GM23338 (cell line): ENCODE measurements around the gene PLCXD3. TPM values are rescaled to one million over a fixed set of nuclear protein-coding genes. Genes with fewer than 3 reads are reported as not detected.

Experiments
- ATAC-seq: fragments of 200-7000 bp; cut with Tn5 transposase; 3 replicates; pipeline ENCODE4 v1.9.1; 2020
- DNase-seq: peaks from one replicate; pipeline ENCODE4 v3.0.0-alpha.2; 2015; ENCODE audit warnings: low spot score
- H2AFZ ChIP-seq: fragments of 200-600 bp; sonication (generic); 2 replicates; pipeline ENCODE4 v1.8.0; 2016; ENCODE audit warnings: antibody characterized with exemption, mild to moderate bottlenecking, moderate library complexity
- H3F3A ChIP-seq: fragments of 200-600 bp; sonication (generic); replicated peaks from 2 replicates; pipeline ENCODE4 v1.8.0; 2017; ENCODE audit warnings: antibody characterized with exemption, mixed run types, low read depth
- H3K27ac ChIP-seq: fragments of 200-600 bp; sonication (generic); 2 replicates; pipeline ENCODE4 v1.6.1; 2016; ENCODE audit warnings: low read depth
- H3K27me3 ChIP-seq: fragments of 200-600 bp; sonication (generic); 2 replicates; pipeline ENCODE4 v1.8.0; 2016; ENCODE audit warnings: mild to moderate bottlenecking, mixed run types, moderate library complexity; ENCODE audit not compliant: insufficient read depth
- H3K36me3 ChIP-seq: fragments of 200-600 bp; sonication (generic); 2 replicates; pipeline ENCODE4 v1.8.0; 2016; ENCODE audit warnings: mild to moderate bottlenecking; ENCODE audit not compliant: insufficient read depth
- H3K4me1 ChIP-seq: fragments of 200-600 bp; sonication (generic); 2 replicates; pipeline ENCODE4 v1.8.0; 2016; ENCODE audit warnings: mild to moderate bottlenecking, moderate library complexity; ENCODE audit not compliant: insufficient read depth
- H3K4me2 ChIP-seq: fragments of 200-600 bp; sonication (generic); 2 replicates; pipeline ENCODE4 v1.7.1; 2017; ENCODE audit warnings: mixed run types
- H3K4me3 ChIP-seq: fragments of 200-600 bp; sonication (generic); 2 replicates; pipeline ENCODE4 v1.6.1; 2016; ENCODE audit warnings: mixed run types
- H3K79me2 ChIP-seq: fragments of 200-600 bp; sonication (generic); replicated peaks from 2 replicates; pipeline ENCODE4 v1.8.0; 2017; ENCODE audit warnings: mild to moderate bottlenecking; ENCODE audit not compliant: insufficient read depth
- H3K9me2 ChIP-seq: fragments of 200-600 bp; sonication (generic); 2 replicates; pipeline ENCODE4 v1.8.0; 2017; ENCODE audit not compliant: insufficient read depth
- H4K20me1 ChIP-seq: fragments of 200-600 bp; sonication (generic); replicated peaks from 2 replicates; pipeline ENCODE4 v1.8.0; 2017; ENCODE audit warnings: mild to moderate bottlenecking; ENCODE audit not compliant: insufficient read depth
- H3K27ac Mint-ChIP-seq: 2 replicates; pipeline ENCODE4 v1.8.0; 2020; ENCODE audit warnings: inconsistent platforms, mild to moderate bottlenecking, moderate library complexity, mixed read lengths
- H3K27me3 Mint-ChIP-seq: 3 replicates; pipeline ENCODE4 v1.8.0; 2022; ENCODE audit warnings: low read depth, mild to moderate bottlenecking, moderate library complexity, mixed read lengths, inconsistent platforms; ENCODE audit not compliant: insufficient read depth, poor library complexity
- H3K36me3 Mint-ChIP-seq: 3 replicates; pipeline ENCODE4 v1.8.0; 2021; ENCODE audit warnings: low read depth, mild to moderate bottlenecking, inconsistent platforms, moderate library complexity, mixed read lengths
- H3K4me1 Mint-ChIP-seq: 3 replicates; pipeline ENCODE4 v1.8.0; 2020; ENCODE audit warnings: mild to moderate bottlenecking, inconsistent platforms, mixed read lengths
- H3K4me3 Mint-ChIP-seq: 3 replicates; pipeline ENCODE4 v1.8.0; 2021; ENCODE audit warnings: moderate library complexity, mild to moderate bottlenecking, inconsistent platforms, mixed read lengths
- H3K9me3 Mint-ChIP-seq: 3 replicates; pipeline ENCODE4 v1.8.0; 2020; ENCODE audit warnings: moderate library complexity, mild to moderate bottlenecking, inconsistent platforms, mixed read lengths
- CREB1 ChIP-seq: fragments of 250-450 bp; sonication (Bioruptor Pico); IDR thresholded peaks from 2 replicates; pipeline ENCODE4 v1.5.0; 2020; ENCODE audit warnings: low read depth, mild to moderate bottlenecking, moderate library complexity
- EZH2 ChIP-seq: fragments of 200-600 bp; sonication (generic); IDR thresholded peaks from one replicate; pipeline ENCODE4 v1.8.0; 2017; ENCODE audit warnings: antibody characterized with exemption, mild to moderate bottlenecking, low read depth; ENCODE audit not compliant: unreplicated experiment
- EZH2phosphoT487 ChIP-seq: fragments of 200-600 bp; sonication (generic); IDR thresholded peaks from one replicate; pipeline ENCODE4 v1.8.1; 2018; ENCODE audit warnings: antibody characterized with exemption; ENCODE audit not compliant: unreplicated experiment
- JUNB ChIP-seq: IDR thresholded peaks from one replicate; pipeline ENCODE4 v1.6.1; 2016; ENCODE audit warnings: antibody characterized with exemption; ENCODE audit not compliant: unreplicated experiment
- NANOG ChIP-seq: IDR thresholded peaks from 2 replicates; pipeline ENCODE4 v1.6.1; 2016; ENCODE audit warnings: antibody characterized with exemption, borderline replicate concordance
- POLR2AphosphoS5 ChIP-seq: IDR thresholded peaks from 2 replicates; pipeline ENCODE4 v1.6.1; 2016; ENCODE audit warnings: antibody characterized with exemption, low read depth
- STAT1 ChIP-seq: IDR thresholded peaks from one replicate; pipeline ENCODE4 v1.6.1; 2016; ENCODE audit warnings: antibody characterized with exemption; ENCODE audit not compliant: unreplicated experiment
- ZNF114 ChIP-seq: fragments of 250-450 bp; sonication (Bioruptor Pico); IDR thresholded peaks from 2 replicates; pipeline ENCODE4 v1.5.0; 2020; ENCODE audit warnings: mild to moderate bottlenecking, moderate library complexity
- ZNF331 ChIP-seq: fragments of 250-450 bp; sonication (Bioruptor Pico); IDR thresholded peaks from 2 replicates; pipeline ENCODE4 v1.5.0; 2020; ENCODE audit warnings: low read depth, mild to moderate bottlenecking, moderate library complexity
- polyA plus RNA-seq: library from polyadenylated mRNA; unstranded; fragments of >200 nt; fragmentation: Nextera tagmentation; extraction: Ambion mirVana; gene quantifications from 2 replicates; pipeline ENCODE4 v1.2.1, GENCODE V29; 2016
- total RNA-seq: library from RNA; depleted of rRNA; stranded (reverse); fragments of >200 nt; shearing (Covaris generic); gene quantifications from 2 replicates; pipeline ENCODE4 v1.2.3, GENCODE V29; 2014
- TF ChIP-seq, protein P1 (sequence below): IDR thresholded peaks from 2 replicates; pipeline ENCODE4 v1.6.1; 2016; ENCODE audit warnings: antibody characterized with exemption
- TF ChIP-seq, protein P2 (sequence below): IDR thresholded peaks from one replicate; pipeline ENCODE4 v1.6.1; 2018; ENCODE audit warnings: antibody characterized with exemption; ENCODE audit not compliant: unreplicated experiment
- TF ChIP-seq, protein P3 (sequence below): fragments of 250-450 bp; sonication (Bioruptor Pico); IDR thresholded peaks from 2 replicates; pipeline ENCODE4 v1.5.0; 2020; ENCODE audit warnings: mild to moderate bottlenecking, moderate library complexity
- TF ChIP-seq, protein P4 (sequence below), 2 experiments: fragments of 200-600 bp in 1 of 2; sonication (generic) in 1 of 2; conservative IDR thresholded peaks; 2 replicates each; pipeline versions ENCODE4 v1.5.1 to v1.6.1; 2016 to 2017; ENCODE audit warnings: antibody characterized with exemption in 2 of 2, low read depth in 2 of 2, mild to moderate bottlenecking in 2 of 2, moderate library complexity in 1 of 2

The PLCXD3 gene
- total and polyA plus RNA-seq, 2 experiments from 2014 or later, result 0.03 TPM

DNA sequence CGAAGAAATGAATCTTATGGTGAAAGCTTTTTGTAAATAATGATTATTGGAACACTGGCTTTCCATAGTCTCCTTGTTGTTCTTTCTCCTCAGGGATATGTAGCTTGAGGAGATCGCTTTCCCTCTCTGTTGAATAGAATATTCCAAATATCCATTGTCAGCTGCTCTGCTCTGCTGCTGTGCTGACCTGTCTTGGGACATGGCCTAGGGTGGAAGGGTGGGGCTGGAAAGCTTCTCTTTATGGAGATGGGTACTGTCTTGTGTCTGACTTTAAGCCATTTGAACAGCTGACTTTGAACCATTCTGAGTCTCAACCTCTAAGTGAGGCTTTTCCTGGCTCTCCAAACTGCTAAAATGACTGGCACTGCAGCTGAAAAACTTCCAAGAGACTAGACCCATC lies 135.8 kb downstream of the PLCXD3 start:
- Mint-ChIP-seq H3K9me3 (no peaks in the 10 kb centered on the region), H3K4me1 (no peaks in the 10 kb centered on the region), H3K27ac (no peak overlapping the region), H3K4me3 (no peak overlapping the region), H3K36me3 (no peaks in the 10 kb centered on the region), H3K27me3 (no peaks in the 10 kb centered on the region)
- Histone ChIP-seq H3K27ac (no peak overlapping the region), H3K4me2 (no peak overlapping the region), H3K4me1 (no peaks in the 10 kb centered on the region), H3F3A (no peaks in the 10 kb centered on the region), H2AFZ (no peak overlapping the region), H3K4me3 (no peak overlapping the region), H3K79me2 (no peaks in the 10 kb centered on the region), H3K9me2 (peaks cover 8% of the 10 kb centered on the region), H3K27me3 (no peaks in the 10 kb centered on the region), H4K20me1 (no peaks in the 10 kb centered on the region), H3K36me3 (no peaks in the 10 kb centered on the region)
- DNase-seq (no peak), ATAC-seq (no peak)
- no peak for TF ChIP-seq ZNF331
- TF ChIP-seq, protein P1, sequence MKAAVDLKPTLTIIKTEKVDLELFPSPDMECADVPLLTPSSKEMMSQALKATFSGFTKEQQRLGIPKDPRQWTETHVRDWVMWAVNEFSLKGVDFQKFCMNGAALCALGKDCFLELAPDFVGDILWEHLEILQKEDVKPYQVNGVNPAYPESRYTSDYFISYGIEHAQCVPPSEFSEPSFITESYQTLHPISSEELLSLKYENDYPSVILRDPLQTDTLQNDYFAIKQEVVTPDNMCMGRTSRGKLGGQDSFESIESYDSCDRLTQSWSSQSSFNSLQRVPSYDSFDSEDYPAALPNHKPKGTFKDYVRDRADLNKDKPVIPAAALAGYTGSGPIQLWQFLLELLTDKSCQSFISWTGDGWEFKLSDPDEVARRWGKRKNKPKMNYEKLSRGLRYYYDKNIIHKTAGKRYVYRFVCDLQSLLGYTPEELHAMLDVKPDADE, result no peak
- TF ChIP-seq, protein P2, sequence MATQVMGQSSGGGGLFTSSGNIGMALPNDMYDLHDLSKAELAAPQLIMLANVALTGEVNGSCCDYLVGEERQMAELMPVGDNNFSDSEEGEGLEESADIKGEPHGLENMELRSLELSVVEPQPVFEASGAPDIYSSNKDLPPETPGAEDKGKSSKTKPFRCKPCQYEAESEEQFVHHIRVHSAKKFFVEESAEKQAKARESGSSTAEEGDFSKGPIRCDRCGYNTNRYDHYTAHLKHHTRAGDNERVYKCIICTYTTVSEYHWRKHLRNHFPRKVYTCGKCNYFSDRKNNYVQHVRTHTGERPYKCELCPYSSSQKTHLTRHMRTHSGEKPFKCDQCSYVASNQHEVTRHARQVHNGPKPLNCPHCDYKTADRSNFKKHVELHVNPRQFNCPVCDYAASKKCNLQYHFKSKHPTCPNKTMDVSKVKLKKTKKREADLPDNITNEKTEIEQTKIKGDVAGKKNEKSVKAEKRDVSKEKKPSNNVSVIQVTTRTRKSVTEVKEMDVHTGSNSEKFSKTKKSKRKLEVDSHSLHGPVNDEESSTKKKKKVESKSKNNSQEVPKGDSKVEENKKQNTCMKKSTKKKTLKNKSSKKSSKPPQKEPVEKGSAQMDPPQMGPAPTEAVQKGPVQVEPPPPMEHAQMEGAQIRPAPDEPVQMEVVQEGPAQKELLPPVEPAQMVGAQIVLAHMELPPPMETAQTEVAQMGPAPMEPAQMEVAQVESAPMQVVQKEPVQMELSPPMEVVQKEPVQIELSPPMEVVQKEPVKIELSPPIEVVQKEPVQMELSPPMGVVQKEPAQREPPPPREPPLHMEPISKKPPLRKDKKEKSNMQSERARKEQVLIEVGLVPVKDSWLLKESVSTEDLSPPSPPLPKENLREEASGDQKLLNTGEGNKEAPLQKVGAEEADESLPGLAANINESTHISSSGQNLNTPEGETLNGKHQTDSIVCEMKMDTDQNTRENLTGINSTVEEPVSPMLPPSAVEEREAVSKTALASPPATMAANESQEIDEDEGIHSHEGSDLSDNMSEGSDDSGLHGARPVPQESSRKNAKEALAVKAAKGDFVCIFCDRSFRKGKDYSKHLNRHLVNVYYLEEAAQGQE, result no peak
- no peak for TF ChIP-seq NANOG
- TF ChIP-seq, protein P3, sequence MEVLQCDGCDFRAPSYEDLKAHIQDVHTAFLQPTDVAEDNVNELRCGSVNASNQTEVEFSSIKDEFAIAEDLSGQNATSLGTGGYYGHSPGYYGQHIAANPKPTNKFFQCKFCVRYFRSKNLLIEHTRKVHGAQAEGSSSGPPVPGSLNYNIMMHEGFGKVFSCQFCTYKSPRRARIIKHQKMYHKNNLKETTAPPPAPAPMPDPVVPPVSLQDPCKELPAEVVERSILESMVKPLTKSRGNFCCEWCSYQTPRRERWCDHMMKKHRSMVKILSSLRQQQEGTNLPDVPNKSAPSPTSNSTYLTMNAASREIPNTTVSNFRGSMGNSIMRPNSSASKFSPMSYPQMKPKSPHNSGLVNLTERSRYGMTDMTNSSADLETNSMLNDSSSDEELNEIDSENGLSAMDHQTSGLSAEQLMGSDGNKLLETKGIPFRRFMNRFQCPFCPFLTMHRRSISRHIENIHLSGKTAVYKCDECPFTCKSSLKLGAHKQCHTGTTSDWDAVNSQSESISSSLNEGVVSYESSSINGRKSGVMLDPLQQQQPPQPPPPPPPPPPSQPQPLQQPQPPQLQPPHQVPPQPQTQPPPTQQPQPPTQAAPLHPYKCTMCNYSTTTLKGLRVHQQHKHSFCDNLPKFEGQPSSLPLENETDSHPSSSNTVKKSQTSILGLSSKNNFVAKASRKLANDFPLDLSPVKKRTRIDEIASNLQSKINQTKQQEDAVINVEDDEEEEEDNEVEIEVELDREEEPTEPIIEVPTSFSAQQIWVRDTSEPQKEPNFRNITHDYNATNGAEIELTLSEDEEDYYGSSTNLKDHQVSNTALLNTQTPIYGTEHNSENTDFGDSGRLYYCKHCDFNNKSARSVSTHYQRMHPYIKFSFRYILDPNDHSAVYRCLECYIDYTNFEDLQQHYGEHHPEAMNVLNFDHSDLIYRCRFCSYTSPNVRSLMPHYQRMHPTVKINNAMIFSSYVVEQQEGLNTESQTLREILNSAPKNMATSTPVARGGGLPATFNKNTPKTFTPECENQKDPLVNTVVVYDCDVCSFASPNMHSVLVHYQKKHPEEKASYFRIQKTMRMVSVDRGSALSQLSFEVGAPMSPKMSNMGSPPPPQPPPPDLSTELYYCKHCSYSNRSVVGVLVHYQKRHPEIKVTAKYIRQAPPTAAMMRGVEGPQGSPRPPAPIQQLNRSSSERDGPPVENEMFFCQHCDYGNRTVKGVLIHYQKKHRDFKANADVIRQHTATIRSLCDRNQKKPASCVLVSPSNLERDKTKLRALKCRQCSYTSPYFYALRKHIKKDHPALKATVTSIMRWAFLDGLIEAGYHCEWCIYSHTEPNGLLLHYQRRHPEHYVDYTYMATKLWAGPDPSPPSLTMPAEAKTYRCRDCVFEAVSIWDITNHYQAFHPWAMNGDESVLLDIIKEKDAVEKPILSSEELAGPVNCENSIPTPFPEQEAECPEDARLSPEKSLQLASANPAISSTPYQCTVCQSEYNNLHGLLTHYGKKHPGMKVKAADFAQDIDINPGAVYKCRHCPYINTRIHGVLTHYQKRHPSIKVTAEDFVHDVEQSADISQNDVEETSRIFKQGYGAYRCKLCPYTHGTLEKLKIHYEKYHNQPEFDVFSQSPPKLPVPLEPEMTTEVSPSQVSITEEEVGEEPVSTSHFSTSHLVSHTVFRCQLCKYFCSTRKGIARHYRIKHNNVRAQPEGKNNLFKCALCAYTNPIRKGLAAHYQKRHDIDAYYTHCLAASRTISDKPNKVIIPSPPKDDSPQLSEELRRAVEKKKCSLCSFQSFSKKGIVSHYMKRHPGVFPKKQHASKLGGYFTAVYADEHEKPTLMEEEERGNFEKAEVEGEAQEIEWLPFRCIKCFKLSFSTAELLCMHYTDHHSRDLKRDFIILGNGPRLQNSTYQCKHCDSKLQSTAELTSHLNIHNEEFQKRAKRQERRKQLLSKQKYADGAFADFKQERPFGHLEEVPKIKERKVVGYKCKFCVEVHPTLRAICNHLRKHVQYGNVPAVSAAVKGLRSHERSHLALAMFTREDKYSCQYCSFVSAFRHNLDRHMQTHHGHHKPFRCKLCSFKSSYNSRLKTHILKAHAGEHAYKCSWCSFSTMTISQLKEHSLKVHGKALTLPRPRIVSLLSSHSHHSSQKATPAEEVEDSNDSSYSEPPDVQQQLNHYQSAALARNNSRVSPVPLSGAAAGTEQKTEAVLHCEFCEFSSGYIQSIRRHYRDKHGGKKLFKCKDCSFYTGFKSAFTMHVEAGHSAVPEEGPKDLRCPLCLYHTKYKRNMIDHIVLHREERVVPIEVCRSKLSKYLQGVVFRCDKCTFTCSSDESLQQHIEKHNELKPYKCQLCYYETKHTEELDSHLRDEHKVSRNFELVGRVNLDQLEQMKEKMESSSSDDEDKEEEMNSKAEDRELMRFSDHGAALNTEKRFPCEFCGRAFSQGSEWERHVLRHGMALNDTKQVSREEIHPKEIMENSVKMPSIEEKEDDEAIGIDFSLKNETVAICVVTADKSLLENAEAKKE (CRISPR knock-in tag), result no peak
- TF ChIP-seq JUNB, result no peak
- TF ChIP-seq STAT1, result no peak
- TF ChIP-seq CREB1, result no peak
- no peak for TF ChIP-seq ZNF114 (CRISPR knock-in tag)
- no peak for TF ChIP-seq POLR2AphosphoS5
- TF ChIP-seq, protein P4, sequence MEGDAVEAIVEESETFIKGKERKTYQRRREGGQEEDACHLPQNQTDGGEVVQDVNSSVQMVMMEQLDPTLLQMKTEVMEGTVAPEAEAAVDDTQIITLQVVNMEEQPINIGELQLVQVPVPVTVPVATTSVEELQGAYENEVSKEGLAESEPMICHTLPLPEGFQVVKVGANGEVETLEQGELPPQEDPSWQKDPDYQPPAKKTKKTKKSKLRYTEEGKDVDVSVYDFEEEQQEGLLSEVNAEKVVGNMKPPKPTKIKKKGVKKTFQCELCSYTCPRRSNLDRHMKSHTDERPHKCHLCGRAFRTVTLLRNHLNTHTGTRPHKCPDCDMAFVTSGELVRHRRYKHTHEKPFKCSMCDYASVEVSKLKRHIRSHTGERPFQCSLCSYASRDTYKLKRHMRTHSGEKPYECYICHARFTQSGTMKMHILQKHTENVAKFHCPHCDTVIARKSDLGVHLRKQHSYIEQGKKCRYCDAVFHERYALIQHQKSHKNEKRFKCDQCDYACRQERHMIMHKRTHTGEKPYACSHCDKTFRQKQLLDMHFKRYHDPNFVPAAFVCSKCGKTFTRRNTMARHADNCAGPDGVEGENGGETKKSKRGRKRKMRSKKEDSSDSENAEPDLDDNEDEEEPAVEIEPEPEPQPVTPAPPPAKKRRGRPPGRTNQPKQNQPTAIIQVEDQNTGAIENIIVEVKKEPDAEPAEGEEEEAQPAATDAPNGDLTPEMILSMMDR (conservative IDR thresholded peaks at IDR 0.05; ENCODE audit: low read depth in 2 of 2), result no peak
- no peak for TF ChIP-seq EZH2phosphoT487
- no peak for TF ChIP-seq EZH2
